ENCODE measurements around the gene CEP192. TPM values are rescaled to one million over a fixed set of nuclear protein-coding genes. Genes with fewer than 3 reads are reported as not detected.

The CEP192 gene
- polyA plus RNA-seq, 3 donors, result 3.0 to 29.6 (median 3.7) TPM

DNA sequence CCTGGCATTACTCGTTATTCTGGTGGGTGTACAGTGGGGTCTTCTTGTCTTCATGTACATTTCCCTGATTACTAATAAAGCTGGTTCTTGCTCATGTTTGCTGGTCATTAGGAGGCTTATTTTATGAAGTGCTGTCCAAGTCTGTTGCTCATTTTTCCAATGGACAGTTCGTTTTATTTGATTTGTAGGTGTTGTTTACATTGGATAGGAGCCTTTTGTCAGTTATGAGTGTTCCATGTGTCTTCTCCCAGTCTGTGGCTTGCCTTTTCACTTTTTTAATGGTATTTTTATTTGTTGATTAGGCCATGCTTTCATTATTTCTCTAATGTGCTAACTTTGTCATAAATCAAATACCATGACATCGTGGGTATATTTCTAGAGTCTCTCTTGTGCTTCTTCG is 51.9 kb downstream of the CEP192 start:
- Mint-ChIP-seq H3K4me3 (no peak overlapping the region), H3K9me3 (no peaks in the 10 kb centered on the region), H3K36me3 (peaks cover 72 to 83% of the 10 kb centered on the region in 2 donors), H3K4me1 (peaks cover 8% of the 10 kb centered on the region), H3K27ac (no peak overlapping the region), H3K27me3 (ENCODE audit: low read depth in 3 of 3) (peaks cover 0 to 2% (median 0%) of the 10 kb centered on the region in 3 donors)
- no peaks in the 10 kb centered on the region for H4K20me1 ChIP-seq (ENCODE audit: insufficient read depth, low read length)
- intact Hi-C loops (cut with micrococcal nuclease), result no loop called here
- H3K36me3 ChIP-seq (replicated peaks in 1 of 2; ENCODE audit: control insufficient read depth in 1 of 2, insufficient read depth in 2 of 2, low read length in 2 of 2), result peaks cover 28 to 82% of the 10 kb centered on the region in 2 donors
- WGBS (ENCODE audit: insufficient coverage), result 100% methylated on average over 1 of the region's 4 CpGs
- H3K27me3 ChIP-seq (ENCODE audit: control insufficient read depth in 2 of 2, insufficient read depth in 2 of 2, low read length in 2 of 2), result no peaks in the 10 kb centered on the region
- DNase-seq, result no peak
- H3K4me2 ChIP-seq (replicated peaks; ENCODE audit: extremely low read depth, low read length, poor library complexity, severe bottlenecking), result no peak overlapping the region
- TF ChIP-seq, protein P1, sequence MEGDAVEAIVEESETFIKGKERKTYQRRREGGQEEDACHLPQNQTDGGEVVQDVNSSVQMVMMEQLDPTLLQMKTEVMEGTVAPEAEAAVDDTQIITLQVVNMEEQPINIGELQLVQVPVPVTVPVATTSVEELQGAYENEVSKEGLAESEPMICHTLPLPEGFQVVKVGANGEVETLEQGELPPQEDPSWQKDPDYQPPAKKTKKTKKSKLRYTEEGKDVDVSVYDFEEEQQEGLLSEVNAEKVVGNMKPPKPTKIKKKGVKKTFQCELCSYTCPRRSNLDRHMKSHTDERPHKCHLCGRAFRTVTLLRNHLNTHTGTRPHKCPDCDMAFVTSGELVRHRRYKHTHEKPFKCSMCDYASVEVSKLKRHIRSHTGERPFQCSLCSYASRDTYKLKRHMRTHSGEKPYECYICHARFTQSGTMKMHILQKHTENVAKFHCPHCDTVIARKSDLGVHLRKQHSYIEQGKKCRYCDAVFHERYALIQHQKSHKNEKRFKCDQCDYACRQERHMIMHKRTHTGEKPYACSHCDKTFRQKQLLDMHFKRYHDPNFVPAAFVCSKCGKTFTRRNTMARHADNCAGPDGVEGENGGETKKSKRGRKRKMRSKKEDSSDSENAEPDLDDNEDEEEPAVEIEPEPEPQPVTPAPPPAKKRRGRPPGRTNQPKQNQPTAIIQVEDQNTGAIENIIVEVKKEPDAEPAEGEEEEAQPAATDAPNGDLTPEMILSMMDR (IDR thresholded peaks at IDR 0.05), result no peak
- no peak overlapping the region for H3K27ac ChIP-seq (ENCODE audit: low read depth in 1 of 2, low read length in 2 of 2)
- H2AFZ ChIP-seq (ENCODE audit: insufficient read depth, low read depth, low read length, poor library complexity, severe bottlenecking), result no peak overlapping the region
- peaks cover 11% of the 10 kb centered on the region for H3K79me2 ChIP-seq (ENCODE audit: insufficient read depth, low read length)
- H3K4me3 ChIP-seq (replicated peaks in 1 of 3; ENCODE audit: low read depth in 2 of 3, low read length in 3 of 3), result no peak overlapping the region
- H3K9me3 ChIP-seq (replicated peaks in 1 of 2; ENCODE audit: control insufficient read depth in 1 of 2, insufficient read depth in 1 of 2, low read length in 2 of 2), result no peaks in the 10 kb centered on the region
- H3K4me1 ChIP-seq (ENCODE audit: control insufficient read depth in 1 of 2, insufficient read depth in 2 of 2, low read length in 2 of 2), result peaks cover 1 to 6% of the 10 kb centered on the region in 2 donors
- H3K9ac ChIP-seq (ENCODE audit: insufficient read depth, low read length, poor library complexity, severe bottlenecking), result no peak overlapping the region

DNA sequence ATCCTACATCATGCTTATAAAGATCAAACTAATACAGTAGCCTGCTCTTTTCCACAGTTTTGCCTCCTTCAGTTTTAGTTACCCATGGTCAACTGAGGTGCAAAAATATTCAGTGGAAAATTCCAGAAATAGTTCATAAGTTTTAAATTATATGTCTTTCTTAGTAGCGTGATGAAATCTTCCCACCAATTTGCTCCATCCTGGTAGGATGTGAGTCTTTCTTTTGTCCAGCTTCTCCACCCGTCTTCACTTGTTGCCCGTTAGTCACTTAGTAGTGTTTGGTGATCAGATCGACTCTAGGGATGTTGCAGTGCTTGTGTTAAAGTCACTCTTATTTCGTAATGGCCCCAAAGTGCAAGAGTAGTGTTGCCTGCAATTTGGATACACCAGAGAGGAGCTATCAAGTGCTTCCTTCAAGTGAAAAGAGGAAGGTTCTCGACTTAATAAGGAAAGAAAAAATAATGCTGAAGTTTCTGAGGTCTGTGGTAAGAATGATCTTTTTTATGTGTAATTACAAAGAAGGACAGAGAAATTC is 57.0 kb downstream of the CEP192 start:
- Histone ChIP-seq H4K20me1 (ENCODE audit: insufficient read depth, low read length) (peaks cover 7% of the 10 kb centered on the region), H3K27me3 (ENCODE audit: control insufficient read depth in 2 of 2, insufficient read depth in 2 of 2, low read length in 2 of 2) (no peaks in the 10 kb centered on the region), H3K4me1 (ENCODE audit: control insufficient read depth in 1 of 2, insufficient read depth in 2 of 2, low read length in 2 of 2) (peaks cover 17 to 26% of the 10 kb centered on the region in 2 donors), H3K9me3 (replicated peaks in 1 of 2; ENCODE audit: control insufficient read depth in 1 of 2, insufficient read depth in 1 of 2, low read length in 2 of 2) (no peaks in the 10 kb centered on the region), H3K27ac (ENCODE audit: low read depth in 1 of 2, low read length in 2 of 2) (peak overlapping the region in 1 of 2 donors; percentile 73), H2AFZ (ENCODE audit: insufficient read depth, low read depth, low read length, poor library complexity, severe bottlenecking) (no peak overlapping the region), H3K4me3 (replicated peaks in 1 of 3; ENCODE audit: low read depth in 2 of 3, low read length in 3 of 3) (no peak overlapping the region), H3K79me2 (ENCODE audit: insufficient read depth, low read length) (peaks cover 7% of the 10 kb centered on the region), H3K9ac (ENCODE audit: insufficient read depth, low read length, poor library complexity, severe bottlenecking) (no peak overlapping the region), H3K4me2 (replicated peaks; ENCODE audit: extremely low read depth, low read length, poor library complexity, severe bottlenecking) (peak overlapping the region; percentile 25), H3K36me3 (replicated peaks in 1 of 2; ENCODE audit: control insufficient read depth in 1 of 2, insufficient read depth in 2 of 2, low read length in 2 of 2) (peaks cover 36 to 66% of the 10 kb centered on the region in 2 donors)
- 4% methylated on average over 3 of the region's 6 CpGs for WGBS (ENCODE audit: insufficient coverage)
- H3K36me3 Mint-ChIP-seq, result peaks cover 62 to 78% of the 10 kb centered on the region in 2 donors
- TF ChIP-seq, protein P1 (IDR thresholded peaks at IDR 0.05), result no peak
- no peaks in the 10 kb centered on the region for H3K27me3 Mint-ChIP-seq (ENCODE audit: low read depth in 3 of 3)
- H3K27ac Mint-ChIP-seq, result peak overlapping the region; percentile 2 to 86 (median 46)
- intact Hi-C loops (cut with micrococcal nuclease), result no loop called here
- peak overlapping the region in 1 of 2 donors; percentile 55 for H3K4me3 Mint-ChIP-seq
- no peaks in the 10 kb centered on the region for H3K9me3 Mint-ChIP-seq
- H3K4me1 Mint-ChIP-seq, result peaks cover 30% of the 10 kb centered on the region
- DNase-seq, result peak; percentile 45 to 50 (median 48)
